ENCODE results near the gene SERPINB12.

DNA sequence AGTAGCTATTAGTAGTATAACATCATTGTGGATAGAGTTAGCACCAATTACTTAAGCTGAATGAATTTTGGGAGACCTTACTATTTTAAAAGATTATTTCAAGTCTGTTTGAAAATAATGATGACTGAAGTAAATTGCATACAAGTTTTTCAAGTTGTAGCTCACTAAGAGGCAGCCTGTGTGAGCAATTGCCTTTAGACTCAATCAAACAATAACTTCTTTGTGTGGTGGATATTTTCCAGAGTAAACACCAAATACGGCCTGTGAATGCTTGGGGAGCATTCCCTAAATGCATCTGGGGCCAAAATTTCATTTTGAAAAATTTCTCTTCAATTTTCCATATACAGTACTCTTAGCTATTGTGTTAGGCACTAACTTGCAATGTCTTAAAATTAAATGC lies 7.9 kb downstream of the SERPINB12 start:
- TF ChIP-seq, protein P1, sequence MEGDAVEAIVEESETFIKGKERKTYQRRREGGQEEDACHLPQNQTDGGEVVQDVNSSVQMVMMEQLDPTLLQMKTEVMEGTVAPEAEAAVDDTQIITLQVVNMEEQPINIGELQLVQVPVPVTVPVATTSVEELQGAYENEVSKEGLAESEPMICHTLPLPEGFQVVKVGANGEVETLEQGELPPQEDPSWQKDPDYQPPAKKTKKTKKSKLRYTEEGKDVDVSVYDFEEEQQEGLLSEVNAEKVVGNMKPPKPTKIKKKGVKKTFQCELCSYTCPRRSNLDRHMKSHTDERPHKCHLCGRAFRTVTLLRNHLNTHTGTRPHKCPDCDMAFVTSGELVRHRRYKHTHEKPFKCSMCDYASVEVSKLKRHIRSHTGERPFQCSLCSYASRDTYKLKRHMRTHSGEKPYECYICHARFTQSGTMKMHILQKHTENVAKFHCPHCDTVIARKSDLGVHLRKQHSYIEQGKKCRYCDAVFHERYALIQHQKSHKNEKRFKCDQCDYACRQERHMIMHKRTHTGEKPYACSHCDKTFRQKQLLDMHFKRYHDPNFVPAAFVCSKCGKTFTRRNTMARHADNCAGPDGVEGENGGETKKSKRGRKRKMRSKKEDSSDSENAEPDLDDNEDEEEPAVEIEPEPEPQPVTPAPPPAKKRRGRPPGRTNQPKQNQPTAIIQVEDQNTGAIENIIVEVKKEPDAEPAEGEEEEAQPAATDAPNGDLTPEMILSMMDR (IDR thresholded peaks at IDR 0.05) = no peak
- no peak for TF ChIP-seq POLR2A (IDR thresholded peaks at IDR 0.05)

Measured in body of pancreas (tissue), 4 donors.